T-cell (primary cell): ENCODE results near the gene PPP3CA. TPM values are rescaled to one million over a fixed set of nuclear protein-coding genes. Genes with fewer than 3 reads are reported as not detected.

ENCODE experiments used
- ATAC-seq, 4 experiments: fragments of 200-7000 bp in 3 of 4; fragments of 150-1000 bp in 1 of 4; cut with Tn5 transposase; replicated peaks in 1 of 4; 1 replicate in 3 of 4; 2 replicates in 1 of 4; pipeline ENCODE4 v1.10.0; 2021; ENCODE audit warnings: moderate library complexity in 3 of 4, mild to moderate bottlenecking in 2 of 4, moderate number of reproducible peaks in 1 of 4
- CTCF ChIA-PET, 2 donors: fragments of 300-600 bp; sonication (Branson Sonifier 250); formaldehyde crosslinking; loops; one replicate each; lab custom pipeline; 2022; ENCODE audit warnings: antibody characterized with exemption in 2 of 2; lab: Charles Lee
- POLR2A ChIA-PET, 2 donors: fragments of 300-600 bp; sonication (Branson Sonifier 250); formaldehyde crosslinking; loops; one replicate each; lab custom pipeline; 2022; ENCODE audit warnings: antibody characterized with exemption in 2 of 2; lab: Charles Lee
- DNase-seq, 35 experiments: peaks; one replicate each; pipeline versions ENCODE4 v3.0.0 to v3.0.0-alpha.2; 2013 to 2023
- H3K27ac ChIP-seq: one replicate; pipeline ENCODE4 v1.5.1; 2013; ENCODE audit warnings: low read length
- H3K27me3 ChIP-seq, 2 experiments: replicated peaks in 1 of 2; 1 replicate in 1 of 2; 2 replicates in 1 of 2; pipeline versions ENCODE4 v1.6.1 to v1.7.0; 2013; ENCODE audit warnings: low read length in 1 of 2, mixed read lengths in 1 of 2; ENCODE audit not compliant: control insufficient read depth in 2 of 2, insufficient read depth in 2 of 2; ENCODE audit errors: extremely low read depth in 1 of 2
- H3K36me3 ChIP-seq, 2 donors: 1 replicate in 1 of 2; 2 replicates in 1 of 2; pipeline versions ENCODE4 v1.6.1 to v1.7.0; 2013; ENCODE audit warnings: low read length in 1 of 2; ENCODE audit not compliant: control insufficient read depth in 2 of 2, insufficient read depth in 1 of 2; ENCODE audit errors: extremely low read depth in 1 of 2
- H3K4me1 ChIP-seq, 2 experiments: 1 replicate in 1 of 2; 2 replicates in 1 of 2; pipeline versions ENCODE4 v1.6.1 to v1.7.0; 2013; ENCODE audit warnings: low read length in 2 of 2, mixed read lengths in 1 of 2; ENCODE audit not compliant: insufficient read depth in 2 of 2, control insufficient read depth in 1 of 2; ENCODE audit errors: extremely low read depth in 1 of 2
- H3K4me3 ChIP-seq, 2 donors: 1 replicate in 1 of 2; 2 replicates in 1 of 2; pipeline versions ENCODE4 v1.5.1 to v1.7.0; 2013; ENCODE audit warnings: mild to moderate bottlenecking in 2 of 2, low read length in 1 of 2, moderate library complexity in 1 of 2; ENCODE audit not compliant: control insufficient read depth in 1 of 2; ENCODE audit errors: extremely low read depth in 1 of 2
- H3K9me3 ChIP-seq: 2 replicates; pipeline ENCODE4 v1.7.0; 2013
- H3K27ac Mint-ChIP-seq, 2 donors: one replicate each; pipeline ENCODE4 v1.8.0; 2020 to 2021; ENCODE audit warnings: mild to moderate bottlenecking in 2 of 2, mixed read lengths in 2 of 2
- H3K27me3 Mint-ChIP-seq, 2 donors: one replicate each; pipeline ENCODE4 v1.8.0; 2021 to 2022; ENCODE audit warnings: mixed read lengths in 2 of 2
- H3K36me3 Mint-ChIP-seq: one replicate; pipeline ENCODE4 v1.8.0; 2021; ENCODE audit warnings: mixed read lengths
- H3K4me1 Mint-ChIP-seq, 3 donors: one replicate each; pipeline ENCODE4 v1.8.0; 2020 to 2022; ENCODE audit warnings: mixed read lengths in 3 of 3, mild to moderate bottlenecking in 1 of 3
- H3K4me3 Mint-ChIP-seq, 3 donors: one replicate each; pipeline ENCODE4 v1.8.0; 2020 to 2022; ENCODE audit warnings: mild to moderate bottlenecking in 3 of 3, mixed read lengths in 3 of 3, moderate library complexity in 3 of 3
- H3K9me3 Mint-ChIP-seq, 3 donors: one replicate each; pipeline ENCODE4 v1.8.0; 2020 to 2022; ENCODE audit warnings: mixed read lengths in 3 of 3
- WGBS: methylation state at CpG from one replicate; pipeline ENCODE4 v1.1.5; 2013; ENCODE audit warnings: missing lambda C conversion rate; ENCODE audit not compliant: insufficient coverage; 5-methylcytosine and 5-hydroxymethylcytosine counted together
- total RNA-seq, 35 experiments: library from RNA in 6 of 35; stranded (reverse) in 6 of 35; fragments of 120-200 nt in 1 of 35; gene quantifications; one replicate each; pipeline versions ENCODE4 v1.2.1 to v1.2.4 and lab custom pipeline; 2013 to 2026

PPP3CA gene
- total RNA-seq, 5 donors from 2014 or later (not counting 1 experiment from before 2014, with no cell fraction given), result 28.2 to 35.7 (median 33.5) TPM

DNA sequence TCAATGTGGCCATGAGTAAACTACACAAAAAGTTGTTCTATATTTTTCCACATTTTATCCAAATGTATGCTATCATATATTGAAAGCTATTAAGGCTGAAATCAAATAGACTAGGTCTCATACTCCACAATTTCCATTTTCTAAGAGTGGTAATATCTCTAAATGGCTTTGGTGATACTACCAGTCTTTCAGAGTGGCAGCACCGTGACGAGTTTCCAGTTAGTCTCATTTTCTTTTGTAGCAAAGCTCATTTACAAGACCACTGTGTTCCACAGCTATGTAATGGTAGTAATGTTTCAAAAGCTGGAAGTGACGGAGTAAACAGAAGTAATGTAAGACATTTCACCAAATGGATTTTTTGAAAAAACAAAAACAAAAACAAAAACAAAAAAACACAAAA lies 228.2 kb downstream of the PPP3CA start:
- no peak for DNase-seq
- no peaks in the 10 kb centered on the region for H3K9me3 ChIP-seq
- no peak overlapping the region for H3K4me3 ChIP-seq
- H3K4me1 ChIP-seq, result no peaks in the 10 kb centered on the region
- peaks cover 8 to 25% (median 12%) of the 10 kb centered on the region in 3 donors for H3K4me1 Mint-ChIP-seq
- H3K9me3 Mint-ChIP-seq, result no peaks in the 10 kb centered on the region
- H3K27ac Mint-ChIP-seq, result no peak overlapping the region
- H3K36me3 ChIP-seq, result no peaks in the 10 kb centered on the region
- H3K4me3 Mint-ChIP-seq, result no peak overlapping the region
- CTCF ChIA-PET, result no interaction called here
- ATAC-seq, result no peak
- H3K27ac ChIP-seq, result no peak overlapping the region
- peaks cover 5% of the 10 kb centered on the region for H3K36me3 Mint-ChIP-seq
- no CpG with 5 or more reads among the region's 3 CpGs for WGBS
- H3K27me3 Mint-ChIP-seq, result no peaks in the 10 kb centered on the region
- H3K27me3 ChIP-seq, result no peaks in the 10 kb centered on the region
- POLR2A ChIA-PET, result interaction anchor here in 1 of 2 donors (0.6 kb wide), 1 partner anchor 12 kb away, joined by 7 read pairs; no protein-coding TSS in a partner anchor

DNA sequence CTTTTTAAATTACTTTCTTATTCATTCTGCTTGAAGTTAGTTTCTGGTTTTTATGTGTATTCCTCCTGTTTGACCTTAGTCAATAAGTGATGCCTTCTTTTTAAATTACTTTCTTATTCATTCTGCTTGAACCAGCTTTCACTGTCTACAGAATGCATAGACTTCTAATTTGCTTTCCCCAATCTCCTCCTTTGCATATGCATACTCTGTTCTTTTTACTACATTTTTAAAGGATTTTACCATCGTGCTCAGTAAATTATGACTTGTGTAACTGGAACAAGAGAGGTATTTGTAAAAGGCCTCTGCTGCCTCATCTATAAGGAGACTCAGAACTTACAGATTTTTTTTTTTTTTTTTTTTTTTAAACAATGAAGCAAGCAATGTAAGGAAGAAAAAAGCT lies 228.7 kb downstream of the PPP3CA start:
- ATAC-seq (no peak), DNase-seq (no peak)
- H3K4me3 ChIP-seq, result no peak overlapping the region
- peaks cover 5% of the 10 kb centered on the region for H3K36me3 Mint-ChIP-seq
- POLR2A ChIA-PET, result interaction anchor here in 1 of 2 donors (0.6 kb wide), 1 partner anchor 12 kb away, joined by 7 read pairs; no protein-coding TSS in a partner anchor
- no CpG with 5 or more reads among the region's 1 CpG for WGBS
- H3K4me1 ChIP-seq, result no peaks in the 10 kb centered on the region
- peaks cover 7 to 25% (median 12%) of the 10 kb centered on the region in 3 donors for H3K4me1 Mint-ChIP-seq
- no peaks in the 10 kb centered on the region for H3K9me3 Mint-ChIP-seq
- H3K36me3 ChIP-seq, result no peaks in the 10 kb centered on the region
- no peaks in the 10 kb centered on the region for H3K27me3 Mint-ChIP-seq
- no peak overlapping the region for H3K4me3 Mint-ChIP-seq
- CTCF ChIA-PET, result no interaction called here
- H3K27me3 ChIP-seq, result no peaks in the 10 kb centered on the region
- peak overlapping the region in 1 of 2 donors; percentile 39 for H3K27ac Mint-ChIP-seq
- H3K27ac ChIP-seq, result no peak overlapping the region
- H3K9me3 ChIP-seq, result no peaks in the 10 kb centered on the region

DNA sequence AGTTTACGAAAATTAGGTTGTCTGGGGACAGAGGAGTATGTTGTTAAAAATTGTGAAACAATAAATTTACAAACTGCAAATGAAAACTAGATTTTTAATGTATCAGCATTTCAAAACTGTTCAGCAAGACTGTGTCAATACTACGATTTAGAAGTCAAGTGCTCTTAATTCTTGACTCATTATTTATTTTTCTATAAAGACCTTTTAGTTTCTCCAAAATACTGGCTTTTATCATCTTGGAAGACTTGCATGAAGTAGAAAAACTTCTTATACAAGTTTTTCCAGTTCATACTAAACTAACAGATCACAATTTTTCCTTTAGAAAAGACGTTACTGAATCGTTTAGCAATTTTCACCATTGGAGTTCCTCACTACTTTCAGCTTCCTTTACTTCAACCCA lies 231.4 kb downstream of the PPP3CA start:
- POLR2A ChIA-PET, result no interaction called here
- no peak overlapping the region for H3K27ac Mint-ChIP-seq
- CTCF ChIA-PET, result interaction anchor here in 1 of 2 donors (0.7 kb wide), 1 partner anchor 1353 kb away, joined by 3 read pairs; no protein-coding TSS in a partner anchor
- Histone ChIP-seq H3K9me3 (no peaks in the 10 kb centered on the region), H3K4me1 (no peaks in the 10 kb centered on the region), H3K27ac (no peak overlapping the region), H3K27me3 (no peaks in the 10 kb centered on the region), H3K4me3 (no peak overlapping the region), H3K36me3 (no peaks in the 10 kb centered on the region)
- H3K4me3 Mint-ChIP-seq, result no peak overlapping the region
- DNase-seq (no peak), ATAC-seq (no peak)
- no CpG with 5 or more reads among the region's 4 CpGs for WGBS
- H3K4me1 Mint-ChIP-seq, result peaks cover 0 to 13% (median 4%) of the 10 kb centered on the region in 3 donors
- H3K36me3 Mint-ChIP-seq, result peaks cover 8% of the 10 kb centered on the region
- H3K9me3 Mint-ChIP-seq, result no peaks in the 10 kb centered on the region
- H3K27me3 Mint-ChIP-seq, result no peaks in the 10 kb centered on the region

DNA sequence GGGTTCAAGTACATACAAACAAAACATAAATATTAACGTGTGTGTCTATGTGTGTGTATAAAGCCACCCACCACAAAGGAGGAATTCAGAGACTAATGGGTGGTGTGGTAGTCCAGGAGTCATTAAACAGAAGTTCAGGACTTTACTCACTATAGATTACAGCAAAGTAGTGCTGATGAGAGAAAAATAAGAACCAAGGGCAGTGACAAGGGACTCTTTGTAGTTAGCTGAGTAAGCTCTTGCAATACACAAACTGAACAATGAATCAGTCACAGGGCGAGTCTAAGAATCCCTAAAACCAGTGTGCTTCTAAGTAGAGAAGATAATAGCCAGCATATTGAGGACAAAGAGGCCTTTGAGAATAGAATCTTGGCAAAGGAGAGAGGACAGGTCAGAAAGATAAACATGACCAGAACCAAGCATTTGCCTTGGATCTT lies 232.4 kb downstream of the PPP3CA start:
- no peak overlapping the region for H3K4me3 ChIP-seq
- no peaks in the 10 kb centered on the region for H3K27me3 ChIP-seq
- CTCF ChIA-PET, result no interaction called here
- POLR2A ChIA-PET, result no interaction called here
- no CpG with 5 or more reads among the region's 2 CpGs for WGBS
- H3K4me3 Mint-ChIP-seq, result no peak overlapping the region
- H3K4me1 Mint-ChIP-seq, result peaks cover 0 to 13% (median 4%) of the 10 kb centered on the region in 3 donors
- no peaks in the 10 kb centered on the region for H3K27me3 Mint-ChIP-seq
- no peak overlapping the region for H3K27ac ChIP-seq
- H3K9me3 Mint-ChIP-seq, result no peaks in the 10 kb centered on the region
- H3K36me3 Mint-ChIP-seq, result peaks cover 8% of the 10 kb centered on the region
- H3K4me1 ChIP-seq, result no peaks in the 10 kb centered on the region
- no peak overlapping the region for H3K27ac Mint-ChIP-seq
- no peaks in the 10 kb centered on the region for H3K36me3 ChIP-seq
- DNase-seq, result no peak
- no peaks in the 10 kb centered on the region for H3K9me3 ChIP-seq
- ATAC-seq, result no peak

DNA sequence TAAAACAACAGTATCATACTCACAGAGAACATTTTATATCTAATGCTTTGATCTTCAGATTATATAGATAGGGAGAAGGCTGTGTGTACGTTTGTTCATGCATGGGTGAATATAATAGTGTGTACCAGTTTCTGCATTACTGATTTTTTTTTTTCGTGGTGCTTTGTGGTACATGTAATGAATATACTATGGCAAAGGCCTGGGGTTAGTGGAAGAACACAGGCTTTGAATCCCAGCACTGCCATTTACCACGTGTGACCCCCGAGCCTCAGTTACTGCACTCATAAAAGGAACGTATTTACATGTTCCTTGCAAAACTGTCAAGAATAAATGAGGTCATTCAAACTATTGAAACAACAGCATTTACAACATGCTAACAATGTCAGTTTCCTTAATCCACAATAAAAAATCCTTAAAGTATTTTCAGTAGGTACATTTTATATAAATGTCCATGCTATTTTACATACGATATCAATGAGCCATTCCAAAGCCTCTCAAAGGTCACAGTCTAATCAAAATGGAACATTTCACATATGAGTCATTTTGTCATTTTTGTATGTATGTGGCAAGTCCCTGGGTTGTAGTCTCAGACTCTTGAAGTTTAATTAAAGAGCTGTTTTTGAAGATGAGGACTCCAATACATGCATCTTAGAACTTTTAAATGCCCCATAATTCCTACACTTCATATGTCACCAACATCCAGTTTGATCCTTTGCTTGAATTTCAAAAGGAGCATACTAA lies 242.8 kb downstream of the PPP3CA start:
- POLR2A ChIA-PET, result no interaction called here
- no peaks in the 10 kb centered on the region for H3K9me3 Mint-ChIP-seq
- DNase-seq (no peak), ATAC-seq (no peak)
- peaks cover 2 to 9% of the 10 kb centered on the region in 2 experiments for H3K4me1 ChIP-seq
- peak overlapping the region in 1 of 2 donors; percentile 19 for H3K27ac Mint-ChIP-seq
- no peak overlapping the region for H3K27ac ChIP-seq
- peaks cover 35% of the 10 kb centered on the region for H3K36me3 Mint-ChIP-seq
- H3K27me3 Mint-ChIP-seq, result no peaks in the 10 kb centered on the region
- no peaks in the 10 kb centered on the region for H3K9me3 ChIP-seq
- no peaks in the 10 kb centered on the region for H3K27me3 ChIP-seq
- CTCF ChIA-PET, result no interaction called here
- 40% methylated on average over 1 of the region's 6 CpGs for WGBS
- H3K4me3 Mint-ChIP-seq, result no peak overlapping the region
- peaks cover 12 to 30% (median 24%) of the 10 kb centered on the region in 3 donors for H3K4me1 Mint-ChIP-seq
- H3K36me3 ChIP-seq, result no peaks in the 10 kb centered on the region
- no peak overlapping the region for H3K4me3 ChIP-seq

DNA sequence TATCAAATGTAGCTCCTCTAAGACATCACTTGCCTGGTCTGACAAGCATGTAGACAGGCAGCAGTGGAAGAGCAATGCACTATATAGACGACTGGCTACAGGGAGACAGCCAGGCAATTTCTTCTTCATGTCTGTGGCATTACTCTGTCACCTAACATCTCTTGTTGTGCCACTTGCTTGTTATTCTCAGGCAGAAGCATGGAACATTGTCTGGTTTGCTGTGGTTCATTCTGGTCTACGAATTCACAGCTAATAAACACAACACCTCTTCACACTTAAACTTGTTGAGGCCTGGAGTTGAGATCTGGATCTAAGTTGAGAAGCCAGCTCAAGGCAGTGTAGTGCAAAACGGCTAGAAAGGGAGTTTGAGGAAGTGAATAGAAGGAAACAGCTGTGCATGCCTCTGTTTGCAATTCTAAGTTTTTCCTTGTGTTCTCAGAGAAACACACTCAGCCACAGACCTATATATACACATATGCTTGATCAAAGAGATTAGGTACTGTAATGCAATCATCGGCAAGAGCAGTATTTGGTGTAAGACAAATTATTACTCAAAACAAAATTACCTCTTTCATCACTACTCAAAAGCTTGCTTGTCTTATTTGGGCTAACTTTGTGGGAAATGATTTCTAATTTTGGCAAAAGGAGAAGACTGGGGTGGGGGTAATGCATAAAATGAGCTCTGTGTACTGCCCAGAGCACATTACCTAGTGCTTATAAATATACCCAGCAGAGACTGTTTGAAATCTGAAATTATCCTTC lies 243.8 kb downstream of the PPP3CA start:
- peaks cover 33% of the 10 kb centered on the region for H3K36me3 Mint-ChIP-seq
- peak in 1 of 4 experiments; percentile 33 for ATAC-seq
- H3K4me3 Mint-ChIP-seq, result no peak overlapping the region
- no peak overlapping the region for H3K4me3 ChIP-seq
- peaks cover 0 to 2% of the 10 kb centered on the region in 2 donors for H3K36me3 ChIP-seq
- peaks cover 12 to 30% (median 24%) of the 10 kb centered on the region in 3 donors for H3K4me1 Mint-ChIP-seq
- no peaks in the 10 kb centered on the region for H3K9me3 ChIP-seq
- H3K9me3 Mint-ChIP-seq, result no peaks in the 10 kb centered on the region
- DNase-seq, result peak in 1 of 35 experiments; percentile 7
- 57% methylated on average over 1 of the region's 4 CpGs for WGBS
- ChIA-PET CTCF (interaction anchor here in 1 of 2 donors (0.6 kb wide), 1 partner anchor 244 kb away, joined by 3 read pairs; no protein-coding TSS in a partner anchor), POLR2A (no interaction called here)
- H3K27me3 ChIP-seq, result no peaks in the 10 kb centered on the region
- H3K27me3 Mint-ChIP-seq, result no peaks in the 10 kb centered on the region
- peaks cover 2 to 9% of the 10 kb centered on the region in 2 experiments for H3K4me1 ChIP-seq
- peak overlapping the region in 1 of 2 donors; percentile 28 for H3K27ac Mint-ChIP-seq
- no peak overlapping the region for H3K27ac ChIP-seq
